Measurements from ENCODE around the gene MB.

The MB gene

DNA sequence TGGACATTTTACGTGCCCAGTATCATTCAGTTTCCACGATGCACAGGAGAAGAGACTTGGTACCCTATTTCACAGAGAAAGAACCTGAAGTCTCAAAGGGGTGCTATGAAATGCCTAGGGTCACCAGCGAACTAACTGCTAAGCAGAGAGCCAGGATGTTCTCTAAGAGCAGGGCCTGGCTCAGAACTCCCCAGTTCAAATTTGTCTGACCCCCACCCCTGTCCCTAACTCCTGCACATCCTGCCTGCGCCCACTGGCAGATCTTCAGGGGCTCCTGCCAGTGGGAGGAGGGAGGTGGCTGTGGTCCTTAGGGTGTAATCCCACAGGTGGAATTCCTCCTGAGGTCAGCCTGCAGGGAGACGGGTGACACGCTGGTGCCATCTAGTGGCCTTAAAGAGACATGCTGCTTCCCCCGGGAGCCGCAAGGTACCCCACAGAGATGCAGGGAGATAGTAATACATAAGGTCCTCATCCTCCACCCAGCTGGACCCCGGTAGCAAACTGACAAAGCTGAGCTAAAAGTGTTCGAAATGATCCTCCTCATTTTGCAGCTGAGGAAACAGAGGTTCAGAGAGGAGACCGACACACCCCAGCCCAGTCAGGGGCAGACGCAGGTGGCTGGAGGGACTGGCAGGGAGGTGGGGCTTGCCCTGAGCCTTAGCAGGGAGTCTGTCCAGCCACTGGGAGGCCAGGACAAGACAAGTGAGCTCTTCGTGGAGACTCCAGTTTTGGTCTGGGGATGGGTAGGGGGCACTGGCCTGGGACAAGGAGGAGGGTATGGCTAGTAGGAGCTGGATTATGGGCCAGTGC, 34.1 kb downstream of the MB start:
- Mint-ChIP-seq H3K27me3 (ENCODE audit: low read depth) (peaks cover 5% of the 10 kb centered on the region), H3K4me1 (no peaks in the 10 kb centered on the region), H3K27ac (no peak overlapping the region)

DNA sequence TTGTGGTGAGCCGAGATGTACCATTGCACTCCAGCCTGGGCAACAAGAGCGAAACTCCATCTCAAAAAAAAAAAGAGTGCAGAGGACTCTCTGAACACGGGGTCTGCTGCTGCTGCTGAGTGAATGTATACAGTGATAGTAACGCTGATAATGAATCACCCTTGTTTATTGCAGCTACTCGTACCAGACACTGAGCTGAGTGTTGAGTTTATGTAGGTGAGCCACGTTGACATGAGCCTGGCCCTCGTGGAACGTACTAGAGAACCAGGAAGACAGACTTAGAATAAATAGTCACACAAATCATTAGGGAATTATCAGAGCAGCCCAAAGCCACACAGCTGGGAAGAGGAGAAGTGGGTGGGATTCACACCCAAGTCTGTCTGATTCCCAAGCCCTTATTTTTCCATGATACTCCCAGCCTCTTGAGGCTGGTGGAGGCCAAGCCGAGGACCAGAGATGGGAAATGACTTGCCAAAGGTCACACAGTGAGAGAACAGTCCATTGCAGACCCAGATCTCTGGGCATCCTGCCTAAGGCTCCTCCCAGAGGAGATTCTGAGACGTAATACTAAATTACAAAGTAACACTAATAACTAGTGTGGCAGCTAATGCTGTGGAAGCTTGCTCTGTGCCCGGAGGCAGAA, 34.8 kb downstream of the MB start:
- no peak overlapping the region for H3K27ac Mint-ChIP-seq
- peaks cover 9% of the 10 kb centered on the region for H3K27me3 Mint-ChIP-seq (ENCODE audit: low read depth)
- H3K4me1 Mint-ChIP-seq = no peaks in the 10 kb centered on the region
- TF ChIP-seq, protein P1, sequence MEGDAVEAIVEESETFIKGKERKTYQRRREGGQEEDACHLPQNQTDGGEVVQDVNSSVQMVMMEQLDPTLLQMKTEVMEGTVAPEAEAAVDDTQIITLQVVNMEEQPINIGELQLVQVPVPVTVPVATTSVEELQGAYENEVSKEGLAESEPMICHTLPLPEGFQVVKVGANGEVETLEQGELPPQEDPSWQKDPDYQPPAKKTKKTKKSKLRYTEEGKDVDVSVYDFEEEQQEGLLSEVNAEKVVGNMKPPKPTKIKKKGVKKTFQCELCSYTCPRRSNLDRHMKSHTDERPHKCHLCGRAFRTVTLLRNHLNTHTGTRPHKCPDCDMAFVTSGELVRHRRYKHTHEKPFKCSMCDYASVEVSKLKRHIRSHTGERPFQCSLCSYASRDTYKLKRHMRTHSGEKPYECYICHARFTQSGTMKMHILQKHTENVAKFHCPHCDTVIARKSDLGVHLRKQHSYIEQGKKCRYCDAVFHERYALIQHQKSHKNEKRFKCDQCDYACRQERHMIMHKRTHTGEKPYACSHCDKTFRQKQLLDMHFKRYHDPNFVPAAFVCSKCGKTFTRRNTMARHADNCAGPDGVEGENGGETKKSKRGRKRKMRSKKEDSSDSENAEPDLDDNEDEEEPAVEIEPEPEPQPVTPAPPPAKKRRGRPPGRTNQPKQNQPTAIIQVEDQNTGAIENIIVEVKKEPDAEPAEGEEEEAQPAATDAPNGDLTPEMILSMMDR (IDR thresholded peaks at IDR 0.05; ENCODE audit: unreplicated experiment in 3 of 3) = no peak
- no peaks in the 10 kb centered on the region for H3K36me3 Mint-ChIP-seq (ENCODE audit: low read depth)
- H3K4me3 Mint-ChIP-seq = no peak overlapping the region
- H3K9me3 Mint-ChIP-seq = no peaks in the 10 kb centered on the region

More for the DNA sequence above, 34.1 kb downstream of the MB start:
- TF ChIP-seq, protein P1 (IDR thresholded peaks at IDR 0.05; ENCODE audit: unreplicated experiment in 3 of 3) = peak; percentile 83 to 97 (median 93)
- H3K9me3 Mint-ChIP-seq = no peaks in the 10 kb centered on the region
- no peaks in the 10 kb centered on the region for H3K36me3 Mint-ChIP-seq (ENCODE audit: low read depth)
- no peak overlapping the region for H3K4me3 Mint-ChIP-seq

DNA sequence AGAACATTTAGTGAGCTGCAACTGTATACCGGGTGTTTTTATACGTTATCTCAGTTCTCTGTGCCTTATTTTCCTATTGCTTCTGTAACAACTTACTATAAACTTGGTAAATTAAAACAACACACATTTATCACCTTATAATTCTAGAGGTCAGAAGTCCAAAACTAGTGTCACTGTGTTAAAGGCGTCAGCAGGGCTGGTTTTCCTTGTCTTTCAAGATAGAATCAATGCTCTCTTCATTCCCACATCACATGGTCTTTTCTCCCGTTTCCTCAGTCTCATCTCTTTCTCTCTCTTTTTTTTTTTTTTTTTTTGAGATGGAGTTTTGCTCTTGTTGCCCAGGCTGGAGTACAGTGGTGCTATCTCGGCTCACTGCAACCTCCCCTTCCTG, 36.1 kb downstream of the MB start:
- Mint-ChIP-seq H3K27ac (no peak overlapping the region), H3K4me1 (no peaks in the 10 kb centered on the region), H3K36me3 (ENCODE audit: low read depth) (no peaks in the 10 kb centered on the region), H3K27me3 (ENCODE audit: low read depth) (peaks cover 14% of the 10 kb centered on the region), H3K4me3 (no peak overlapping the region), H3K9me3 (no peaks in the 10 kb centered on the region)
- TF ChIP-seq, protein P1 (IDR thresholded peaks at IDR 0.05; ENCODE audit: unreplicated experiment in 3 of 3) = no peak

DNA sequence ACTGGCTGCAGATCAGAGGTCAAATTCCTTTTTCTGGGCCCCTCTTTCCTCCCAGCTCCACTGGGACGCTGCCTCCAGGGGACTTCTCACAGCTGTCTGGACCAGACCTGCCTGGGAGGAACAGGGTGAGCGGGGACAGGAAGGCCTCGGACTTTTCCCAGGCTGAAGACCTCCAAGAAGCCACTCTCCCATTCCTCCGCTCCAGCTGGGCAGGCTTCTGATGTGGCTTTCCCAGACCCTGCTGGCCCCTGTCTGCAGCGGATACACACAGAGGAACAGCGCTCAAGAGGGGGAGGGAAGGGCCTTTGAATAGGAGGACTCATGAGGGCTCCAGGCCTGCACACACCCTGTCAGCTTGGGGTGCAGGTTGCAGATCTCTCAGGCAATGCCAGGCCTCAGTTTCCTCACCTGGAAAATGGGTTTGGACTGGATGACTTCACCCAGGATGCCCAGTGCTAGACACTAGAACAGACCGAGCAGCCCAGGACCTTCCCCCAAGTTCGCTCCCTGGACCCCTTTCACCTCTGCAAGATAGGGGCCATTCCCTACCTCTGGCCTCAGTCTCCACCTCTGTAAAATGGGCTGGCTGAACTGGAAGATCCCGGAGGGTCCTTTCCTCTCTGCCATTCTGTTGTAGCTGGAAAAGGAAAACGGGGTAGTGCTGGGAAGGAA, 36.6 kb downstream of the MB start:
- TF ChIP-seq, protein P1 (IDR thresholded peaks at IDR 0.05; ENCODE audit: unreplicated experiment in 3 of 3) = no peak
- H3K27me3 Mint-ChIP-seq (ENCODE audit: low read depth) = peaks cover 19% of the 10 kb centered on the region

DNA sequence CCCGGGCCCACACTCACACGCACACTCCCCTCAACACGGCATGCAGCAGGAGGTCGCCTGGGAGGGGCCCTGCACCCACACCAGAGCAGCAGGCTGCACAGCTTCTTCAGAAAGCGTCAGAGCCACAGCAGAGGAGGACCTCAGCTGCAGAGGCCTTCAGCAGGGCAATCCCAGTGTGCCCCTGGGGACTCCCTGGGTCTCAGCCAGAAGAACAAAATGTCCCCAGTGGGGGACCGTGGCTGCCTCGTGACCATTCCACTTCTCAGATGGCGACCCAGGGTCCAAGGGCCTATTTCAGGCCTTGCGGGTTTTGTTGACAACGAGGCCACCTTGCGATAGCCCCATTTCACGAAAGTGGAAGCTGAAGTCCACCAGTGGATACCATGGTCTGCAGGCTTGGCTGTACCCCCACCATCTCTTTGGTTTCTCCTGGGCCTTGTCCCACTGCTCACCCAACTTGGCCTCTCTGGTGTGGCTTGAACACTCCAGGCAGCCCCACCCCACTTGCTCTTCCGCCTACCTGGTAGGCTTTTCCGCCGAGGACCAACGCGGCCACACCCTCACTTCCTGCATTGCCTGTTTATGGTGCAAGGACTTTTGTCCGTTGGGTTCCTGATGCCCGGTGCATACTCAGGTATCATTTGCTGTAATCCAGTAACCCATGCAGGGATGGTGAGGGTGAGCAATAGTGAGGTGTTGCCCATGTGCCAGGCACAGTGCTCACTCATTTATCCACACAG, 38.1 kb downstream of the MB start:
- Mint-ChIP-seq H3K27ac (no peak overlapping the region), H3K36me3 (ENCODE audit: low read depth) (no peaks in the 10 kb centered on the region), H3K4me3 (no peak overlapping the region), H3K9me3 (no peaks in the 10 kb centered on the region), H3K4me1 (no peaks in the 10 kb centered on the region), H3K27me3 (ENCODE audit: low read depth) (peaks cover 25% of the 10 kb centered on the region)
- TF ChIP-seq, protein P1 (IDR thresholded peaks at IDR 0.05; ENCODE audit: unreplicated experiment in 3 of 3) = no peak

More for the DNA sequence above, 36.6 kb downstream of the MB start:
- Mint-ChIP-seq H3K4me3 (no peak overlapping the region), H3K4me1 (no peaks in the 10 kb centered on the region), H3K27ac (no peak overlapping the region), H3K9me3 (no peaks in the 10 kb centered on the region), H3K36me3 (ENCODE audit: low read depth) (no peaks in the 10 kb centered on the region)
